Measurements from ENCODE around the gene PTPRS.
"Not testable (repeated sequence)": the region's sequence is repeated elsewhere in the genome, so short reads cannot be mapped to it uniquely, and the experiment has no call there.

PTPRS gene

GRCh38 chr19:5331790-5332189 is 8.8 kb downstream of the PTPRS start:
- DNase-seq = no peak

- DNase-seq = no peak
Measured at GRCh38 chr19:5330307-5330720, 10.3 kb downstream of the PTPRS start.

- no peak for DNase-seq
Measured at GRCh38 chr19:5329141-5329540, 11.5 kb downstream of the PTPRS start.

DNA sequence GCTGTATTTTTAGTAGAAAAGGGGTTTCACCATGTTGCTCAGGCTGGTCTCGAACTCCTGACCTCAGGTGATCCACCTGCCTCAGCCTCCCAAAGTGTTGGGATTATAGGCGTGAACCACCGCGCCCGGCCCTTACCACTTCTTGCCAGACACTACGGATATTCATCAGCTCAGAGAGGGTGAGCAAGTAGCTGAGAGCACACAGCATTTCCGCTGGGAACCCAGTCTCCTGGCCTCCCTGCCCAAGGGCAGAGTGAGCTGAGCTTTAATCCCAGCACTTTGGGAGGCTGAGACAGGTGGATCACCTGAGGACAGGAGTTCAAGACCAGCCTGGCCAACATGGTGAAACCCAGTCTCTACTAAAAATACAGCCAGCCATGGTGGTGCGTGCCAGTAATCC is 12.2 kb downstream of the PTPRS start:
- DNase-seq = not testable (repeated sequence)

- no peak for DNase-seq
Measured at GRCh38 chr19:5326986-5327623, 13.5 kb downstream of the PTPRS start.

DNA sequence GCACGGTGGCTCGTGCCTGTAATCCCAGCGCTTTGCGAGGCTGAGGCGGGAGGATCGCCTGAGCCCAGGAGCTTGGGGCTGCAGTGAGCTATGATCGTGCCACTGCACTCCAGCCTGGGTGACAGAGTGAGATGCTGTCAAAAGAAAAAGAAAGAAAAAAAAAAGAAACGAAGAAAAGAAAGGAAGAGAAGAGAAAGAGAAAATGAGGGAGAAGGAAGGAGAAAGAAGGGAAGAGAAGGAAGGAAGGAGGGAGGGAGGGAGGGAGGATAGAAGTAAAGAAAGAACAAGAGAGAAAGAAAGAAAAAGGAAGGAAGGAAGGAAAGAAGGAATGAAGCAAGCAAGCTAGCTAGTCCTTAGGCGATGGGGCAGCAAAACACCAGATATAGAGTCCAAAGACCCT is 14.1 kb downstream of the PTPRS start:
- DNase-seq = no peak

GRCh38 chr19:5324947-5325346 is 15.7 kb downstream of the PTPRS start:
- no peak for DNase-seq

DNA sequence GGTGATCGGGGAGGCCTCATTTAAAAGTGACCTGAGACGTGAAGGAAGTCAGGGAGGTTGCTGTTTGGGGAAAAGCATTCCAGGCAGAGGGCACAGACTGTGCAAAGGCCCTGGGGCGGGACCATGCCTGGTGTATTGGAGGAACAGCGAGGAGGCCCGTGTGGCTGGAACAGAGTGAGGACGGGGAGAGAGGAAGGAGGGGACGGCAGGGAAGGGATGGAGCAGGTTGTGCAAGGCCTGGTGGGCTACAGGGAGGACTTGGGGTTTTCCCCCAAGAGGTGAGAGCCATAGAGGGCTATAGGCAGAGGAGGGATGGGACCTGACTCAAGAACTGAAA is 17.2 kb downstream of the PTPRS start:
- DNase-seq = no peak

- DNase-seq = no peak
Measured at GRCh38 chr19:5321851-5322681, 18.5 kb downstream of the PTPRS start.

DNA sequence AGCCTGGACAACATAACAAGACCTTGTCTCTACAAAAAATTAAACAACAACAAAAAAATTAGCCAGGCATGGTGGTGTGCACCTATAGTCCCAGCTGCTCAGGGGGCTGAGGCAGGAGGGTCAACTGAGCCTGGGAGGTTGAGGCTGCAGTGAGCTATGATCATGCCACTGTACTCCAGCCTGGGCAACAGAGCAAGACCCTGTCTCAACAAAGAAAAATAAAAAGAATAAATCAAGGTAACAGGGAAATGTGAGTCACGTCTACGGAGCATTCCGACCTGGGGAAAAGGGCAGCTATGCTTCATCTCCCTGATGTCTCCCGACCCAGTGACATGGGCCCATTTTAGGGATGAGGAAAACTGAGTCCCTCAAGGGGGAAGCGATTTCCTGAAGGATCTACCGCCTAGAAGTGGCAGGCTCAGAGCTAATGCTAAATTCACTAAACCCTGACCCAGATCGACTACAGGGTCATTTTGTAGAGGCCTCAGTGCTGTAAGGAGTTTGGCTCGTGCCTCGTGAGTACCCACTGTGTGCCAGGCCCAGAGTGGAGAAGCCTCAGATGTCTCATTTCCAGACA is 19.5 kb downstream of the PTPRS start:
- DNase-seq = no peak

- DNase-seq = no peak
Measured at GRCh38 chr19:5319516-5319915, 21.1 kb downstream of the PTPRS start.

GRCh38 chr19:5318306-5318705 is 22.3 kb downstream of the PTPRS start:
- DNase-seq = no peak

- DNase-seq = no peak
Measured at GRCh38 chr19:5317321-5317720, 23.3 kb downstream of the PTPRS start.

GRCh38 chr19:5316138-5316537 is 24.5 kb downstream of the PTPRS start:
- DNase-seq = no peak

- DNase-seq = no peak
Measured at GRCh38 chr19:5314907-5315298, 25.7 kb downstream of the PTPRS start.

DNA sequence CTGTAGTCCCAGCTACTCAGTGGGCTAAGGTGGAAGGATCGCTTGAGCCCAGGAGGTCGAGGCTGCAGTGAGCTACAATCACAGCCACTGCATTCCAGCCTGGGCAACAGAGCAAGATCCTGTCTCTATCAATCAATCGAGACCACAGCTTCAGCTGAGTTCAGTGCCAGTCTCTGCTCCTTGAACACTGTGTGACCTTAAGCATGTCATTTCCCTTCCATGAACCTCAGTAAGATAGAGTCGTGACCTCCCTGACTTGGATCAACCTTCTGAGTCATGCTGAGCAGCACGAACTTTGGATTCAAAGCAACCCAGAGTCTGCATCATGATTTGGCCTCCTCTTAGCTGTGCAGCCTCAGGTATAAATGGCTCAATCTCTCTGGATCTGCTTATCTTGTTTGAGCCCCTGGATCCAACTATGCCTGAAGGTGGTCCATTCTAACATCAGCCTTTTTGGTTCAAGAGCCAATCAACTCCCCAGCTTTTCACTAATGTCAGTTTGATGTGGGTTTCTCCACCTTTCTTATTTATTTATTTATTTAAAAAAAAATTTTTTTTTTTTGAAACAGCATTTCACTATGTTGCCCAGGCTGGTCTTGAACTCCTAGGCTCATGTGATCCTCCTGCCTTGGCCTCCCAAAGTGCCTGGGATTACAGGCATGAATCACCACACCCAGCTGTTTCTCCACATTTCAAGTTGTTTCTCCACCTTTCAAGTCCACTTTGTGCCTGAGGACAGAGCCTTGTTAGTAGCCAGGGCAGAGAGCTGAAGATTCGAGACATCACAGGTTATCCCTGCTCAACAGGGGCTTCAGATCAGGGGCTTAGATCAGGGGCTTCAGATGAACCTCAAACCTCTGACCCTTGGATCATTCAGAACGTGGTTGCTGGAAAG is 26.4 kb downstream of the PTPRS start:
- DNase-seq = no peak

DNA sequence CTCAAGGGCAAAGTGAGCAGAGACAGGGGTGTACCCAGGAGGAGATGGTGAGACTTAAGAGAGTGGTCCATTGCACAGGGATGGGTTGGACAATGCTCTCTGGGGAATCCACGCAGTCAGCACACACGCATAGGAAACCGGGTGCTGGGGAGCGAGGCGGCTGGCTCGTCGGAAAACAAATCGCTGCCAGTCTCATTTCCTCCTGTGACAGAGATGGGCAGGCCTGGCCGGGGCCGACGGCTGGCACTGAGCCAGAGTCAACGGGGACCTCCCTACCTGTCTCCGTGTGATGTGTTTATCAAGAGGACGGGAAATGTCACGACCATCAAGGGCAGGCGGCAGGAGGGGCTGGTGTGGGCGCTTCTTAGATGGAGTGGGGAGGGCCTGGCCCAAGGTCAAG is 27.3 kb downstream of the PTPRS start:
- no peak for DNase-seq

DNA sequence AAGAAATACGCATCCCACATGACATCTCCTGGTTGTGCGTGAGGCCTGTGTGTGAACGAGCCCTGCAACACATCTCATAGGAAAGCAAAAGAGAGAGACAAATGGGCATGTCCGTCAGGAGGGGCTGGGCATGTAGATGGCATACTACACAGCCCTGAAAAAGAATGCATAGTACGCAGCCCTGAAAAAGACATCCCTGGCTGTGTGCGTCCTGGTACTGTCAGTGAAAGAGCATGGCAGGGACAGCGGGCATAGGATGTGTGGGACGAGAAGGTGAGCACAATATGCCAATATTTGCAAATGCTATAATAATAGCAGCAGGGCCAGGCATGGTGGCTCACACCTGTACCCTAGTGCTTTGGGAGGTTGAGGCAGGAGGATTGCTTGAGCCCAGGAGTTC is 28.6 kb downstream of the PTPRS start:
- DNase-seq = no peak

DNA sequence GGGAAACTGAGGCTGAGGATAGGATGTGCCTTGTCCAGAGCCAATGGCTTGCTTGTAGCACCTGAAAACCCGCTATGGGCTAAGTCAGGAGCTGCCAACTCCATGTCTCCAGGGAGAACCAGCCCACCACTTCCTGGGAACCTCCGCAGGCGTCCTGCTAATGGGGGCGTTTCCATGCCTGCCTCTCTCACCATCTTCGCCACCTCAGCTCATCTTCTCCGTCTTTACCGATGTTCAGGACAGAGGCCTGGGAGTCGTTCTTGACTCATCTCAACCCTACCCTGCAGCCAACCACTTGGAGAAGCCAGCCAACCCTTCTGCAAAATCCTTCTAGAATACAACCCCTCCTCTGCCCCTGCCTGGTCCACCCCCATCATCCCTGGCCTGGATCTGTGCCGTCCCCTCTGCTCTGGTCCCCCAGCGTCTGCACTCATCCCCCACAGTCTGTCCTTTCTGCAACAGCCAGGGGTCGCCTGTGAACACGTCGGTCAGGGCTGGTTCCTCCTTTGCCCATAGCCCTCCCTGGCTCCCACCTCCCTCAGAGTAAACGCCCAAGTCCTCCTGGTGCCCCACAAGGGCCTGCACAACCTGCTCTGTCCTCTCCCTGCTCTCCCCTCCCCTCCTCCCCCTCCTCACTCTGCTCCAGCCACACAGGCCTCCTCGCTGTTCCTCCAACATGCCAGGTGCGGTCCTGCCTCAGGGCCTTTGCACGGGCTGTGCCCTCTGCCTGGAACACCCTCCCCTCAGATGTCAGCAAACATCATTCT is 31.0 kb downstream of the PTPRS start:
- no peak for DNase-seq

- DNase-seq = no peak
Measured at GRCh38 chr19:5308451-5309437, 31.9 kb downstream of the PTPRS start.

DNA sequence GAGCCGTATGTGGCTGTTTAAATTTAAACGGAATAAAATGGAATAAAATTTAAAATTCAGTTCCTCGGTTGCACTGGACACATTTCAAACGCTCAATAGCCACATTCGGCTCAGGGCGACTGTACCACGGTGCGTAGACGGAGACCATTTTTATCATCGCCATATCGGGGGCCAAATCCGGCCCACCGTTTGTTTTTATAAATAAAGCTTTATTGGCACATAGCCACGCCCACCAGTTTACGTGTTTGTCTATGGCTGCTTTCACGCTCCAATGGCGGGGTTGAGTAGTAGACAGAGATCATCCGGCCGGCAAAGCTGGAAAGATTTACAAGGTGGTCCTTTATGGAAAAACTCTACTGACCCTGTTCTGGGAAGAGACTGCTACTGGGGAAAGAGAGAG is 33.0 kb downstream of the PTPRS start:
- DNase-seq = no peak
